ENCODE measurements around the gene HLA-DQB1.
"Not testable (repeated sequence)": the region's sequence is repeated elsewhere in the genome, so short reads cannot be mapped to it uniquely, and the experiment has no call there.

Gene HLA-DQB1

GRCh38 chr6:32637883-32638282 lies 28.6 kb downstream of the HLA-DQB1 start:
- in situ Hi-C loops (cut with HindIII; ENCODE audit: low pct_ligation_motif_present, low pct_unique_long_range_greater_than_20kb, low sequenced_read_pairs) = no loop called here
- no peak for DNase-seq

GRCh38 chr6:32637219-32637880 lies 29.1 kb downstream of the HLA-DQB1 start, which contains the start of gene HLA-DQA1:
TSS of gene HLA-DQA1 (plus strand) at chr6:32637406. CDS start at chr6:32637459, 53 bp downstream.
- no peak for DNase-seq
- in situ Hi-C loops (cut with HindIII; ENCODE audit: low pct_ligation_motif_present, low pct_unique_long_range_greater_than_20kb, low sequenced_read_pairs) = no loop called here

GRCh38 chr6:32635526-32636123 lies 30.8 kb downstream of the HLA-DQB1 start:
- in situ Hi-C loops (cut with HindIII; ENCODE audit: low pct_ligation_motif_present, low pct_unique_long_range_greater_than_20kb, low sequenced_read_pairs) = no loop called here

GRCh38 chr6:32629793-32630192 lies 36.7 kb downstream of the HLA-DQB1 start:
- in situ Hi-C loops (cut with HindIII; ENCODE audit: low pct_ligation_motif_present, low pct_unique_long_range_greater_than_20kb, low sequenced_read_pairs); DNase-seq: not testable (repeated sequence)

More at GRCh38 chr6:32635526-32636123, 30.8 kb downstream of the HLA-DQB1 start:
- no peak for DNase-seq

- in situ Hi-C loops (cut with HindIII; ENCODE audit: low pct_ligation_motif_present, low pct_unique_long_range_greater_than_20kb, low sequenced_read_pairs) = no loop called here
- DNase-seq = peak; percentile 35
Observed at GRCh38 chr6:32627831-32628230, 38.6 kb downstream of the HLA-DQB1 start.

GRCh38 chr6:32627249-32627648 lies 39.2 kb downstream of the HLA-DQB1 start:
- in situ Hi-C loops (cut with HindIII; ENCODE audit: low pct_ligation_motif_present, low pct_unique_long_range_greater_than_20kb, low sequenced_read_pairs) = no loop called here

GRCh38 chr6:32625137-32625536 lies 41.3 kb downstream of the HLA-DQB1 start:
- in situ Hi-C loops (cut with HindIII; ENCODE audit: low pct_ligation_motif_present, low pct_unique_long_range_greater_than_20kb, low sequenced_read_pairs) = no loop called here
- no peak for DNase-seq

More at GRCh38 chr6:32627249-32627648, 39.2 kb downstream of the HLA-DQB1 start:
- DNase-seq = no peak

GRCh38 chr6:32624565-32624964 lies 41.9 kb downstream of the HLA-DQB1 start:
- no peak for DNase-seq
- in situ Hi-C loops (cut with HindIII; ENCODE audit: low pct_ligation_motif_present, low pct_unique_long_range_greater_than_20kb, low sequenced_read_pairs) = no loop called here

- DNase-seq = no peak
- in situ Hi-C loops (cut with HindIII; ENCODE audit: low pct_ligation_motif_present, low pct_unique_long_range_greater_than_20kb, low sequenced_read_pairs) = no loop called here
Observed at GRCh38 chr6:32623693-32624092, 42.8 kb downstream of the HLA-DQB1 start.

- in situ Hi-C loops (cut with HindIII; ENCODE audit: low pct_ligation_motif_present, low pct_unique_long_range_greater_than_20kb, low sequenced_read_pairs) = no loop called here
- DNase-seq = peak; percentile 71
Observed at GRCh38 chr6:32622545-32623401, 43.7 kb downstream of the HLA-DQB1 start.

GRCh38 chr6:32621372-32621771 lies 45.1 kb downstream of the HLA-DQB1 start:
- in situ Hi-C loops (cut with HindIII; ENCODE audit: low pct_ligation_motif_present, low pct_unique_long_range_greater_than_20kb, low sequenced_read_pairs) = no loop called here

GRCh38 chr6:32617751-32618150 lies 48.7 kb downstream of the HLA-DQB1 start:
- in situ Hi-C loops (cut with HindIII; ENCODE audit: low pct_ligation_motif_present, low pct_unique_long_range_greater_than_20kb, low sequenced_read_pairs) = no loop called here
- no peak for DNase-seq

More at GRCh38 chr6:32621372-32621771, 45.1 kb downstream of the HLA-DQB1 start:
- DNase-seq = no peak

GRCh38 chr6:32615885-32616532 lies 50.4 kb downstream of the HLA-DQB1 start:
- DNase-seq = no peak
- in situ Hi-C loops (cut with HindIII; ENCODE audit: low pct_ligation_motif_present, low pct_unique_long_range_greater_than_20kb, low sequenced_read_pairs) = no loop called here

- DNase-seq = no peak
- in situ Hi-C loops (cut with HindIII; ENCODE audit: low pct_ligation_motif_present, low pct_unique_long_range_greater_than_20kb, low sequenced_read_pairs) = no loop called here
Observed at GRCh38 chr6:32614366-32615081, 51.9 kb downstream of the HLA-DQB1 start.

GRCh38 chr6:32613475-32613874 lies 53.0 kb downstream of the HLA-DQB1 start:
- in situ Hi-C loops (cut with HindIII; ENCODE audit: low pct_ligation_motif_present, low pct_unique_long_range_greater_than_20kb, low sequenced_read_pairs) = no loop called here
- no peak for DNase-seq

- in situ Hi-C loops (cut with HindIII; ENCODE audit: low pct_ligation_motif_present, low pct_unique_long_range_greater_than_20kb, low sequenced_read_pairs) = no loop called here
- no peak for DNase-seq
Observed at GRCh38 chr6:32610682-32611296, 55.7 kb downstream of the HLA-DQB1 start.

GRCh38 chr6:32609731-32610640 lies 56.5 kb downstream of the HLA-DQB1 start:
- in situ Hi-C loops (cut with HindIII; ENCODE audit: low pct_ligation_motif_present, low pct_unique_long_range_greater_than_20kb, low sequenced_read_pairs) = no loop called here
- peak; percentile 96 for DNase-seq

Data from ACHN (cell line).